ENCODE measurements around the gene SLC2A6.

SLC2A6 gene

DNA sequence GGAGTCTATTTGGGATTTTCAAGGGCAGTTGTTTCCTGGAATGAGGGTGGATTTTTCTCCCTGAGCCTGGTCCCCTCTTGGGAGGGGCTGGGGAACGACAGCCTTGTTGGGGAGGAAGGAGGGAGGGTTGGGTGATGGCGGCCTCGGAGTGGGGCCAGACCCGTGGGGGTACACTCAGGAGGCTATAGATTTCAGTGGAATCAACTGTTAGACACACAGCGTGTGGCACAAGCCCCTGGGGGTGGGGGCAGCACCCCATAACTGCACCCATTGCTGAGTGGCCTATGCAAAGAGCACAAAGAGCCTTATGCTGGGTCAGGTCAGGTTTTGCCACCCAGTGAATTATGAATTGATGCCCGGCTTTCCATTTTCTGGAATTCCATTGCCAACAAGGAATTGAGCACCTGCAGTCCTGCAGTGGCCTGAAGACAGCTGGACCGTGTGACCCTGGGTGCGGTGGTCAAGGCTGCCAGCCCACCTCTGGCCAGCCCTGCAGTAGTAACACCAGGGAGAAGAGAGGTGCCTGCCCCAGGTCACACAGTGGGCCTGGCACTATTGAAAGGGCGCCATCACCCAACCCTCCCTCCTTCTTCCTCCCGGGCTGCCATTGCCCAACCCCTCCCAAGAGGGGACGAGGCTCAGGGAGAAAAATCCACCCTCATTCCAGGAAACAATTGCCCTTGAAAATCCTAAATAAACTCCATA is 37.5 kb upstream of the SLC2A6 start:
- intact Hi-C loops (cut with DNase I): no loop called here
- DNase-seq: peak in 3 of 10 donors; percentile 57 to 69 (median 67)

DNA sequence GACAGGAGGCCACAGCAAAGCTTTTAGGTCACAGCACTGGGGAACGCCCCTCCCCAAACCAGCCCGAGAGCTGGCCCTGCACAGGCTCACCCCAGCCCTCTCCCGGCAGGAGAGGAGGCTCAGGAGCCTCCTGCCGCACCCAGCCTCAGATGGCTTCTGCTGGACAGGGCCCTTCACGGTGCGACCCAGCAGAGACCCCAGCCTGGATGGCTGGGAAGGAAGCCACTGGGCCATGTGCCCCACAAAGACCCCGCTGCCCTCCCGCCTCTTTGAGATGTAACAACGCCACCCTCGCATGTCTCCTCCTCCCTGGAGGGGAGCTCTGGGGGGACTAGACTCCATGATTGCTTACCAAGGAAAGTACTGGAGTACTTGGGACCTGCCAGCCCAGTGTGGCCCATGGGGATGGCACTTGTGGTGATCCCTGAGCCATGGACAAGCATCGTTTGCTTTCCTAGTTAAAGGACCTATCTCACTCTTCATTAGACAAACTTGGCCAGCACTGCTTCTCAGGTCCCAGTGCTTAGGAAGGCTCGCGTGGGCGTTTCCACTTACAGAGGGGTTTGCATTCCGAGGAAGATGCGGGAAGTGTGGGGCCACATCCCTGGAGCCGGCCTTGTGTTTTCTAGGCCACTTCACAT is 36.8 kb upstream of the SLC2A6 start:
- intact Hi-C loops (cut with DNase I): no loop called here
- peak in 3 of 10 donors; percentile 42 to 74 (median 59) for DNase-seq

DNA sequence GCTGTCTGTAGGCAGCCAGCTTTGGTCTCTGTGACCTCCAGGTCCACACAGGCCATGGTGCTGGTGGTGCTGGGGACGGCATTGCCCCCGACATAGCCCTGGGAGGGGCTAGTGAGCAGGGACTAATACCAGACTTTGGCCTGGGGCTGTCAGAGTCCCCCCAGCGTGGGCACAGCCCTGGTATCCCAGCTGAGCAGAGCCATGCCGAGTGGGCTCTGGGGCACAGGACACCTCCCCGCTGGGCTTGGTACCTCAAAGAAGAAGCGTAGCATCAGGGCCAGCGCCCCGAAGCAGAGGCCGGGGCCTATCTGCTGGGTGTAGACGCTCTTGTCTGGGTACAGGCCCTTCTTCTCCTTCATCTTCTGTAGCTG is 36.3 kb upstream of the SLC2A6 start:
- intact Hi-C loops (cut with DNase I): no loop called here
- peak in 3 of 10 donors; percentile 30 to 55 (median 45) for DNase-seq

DNA sequence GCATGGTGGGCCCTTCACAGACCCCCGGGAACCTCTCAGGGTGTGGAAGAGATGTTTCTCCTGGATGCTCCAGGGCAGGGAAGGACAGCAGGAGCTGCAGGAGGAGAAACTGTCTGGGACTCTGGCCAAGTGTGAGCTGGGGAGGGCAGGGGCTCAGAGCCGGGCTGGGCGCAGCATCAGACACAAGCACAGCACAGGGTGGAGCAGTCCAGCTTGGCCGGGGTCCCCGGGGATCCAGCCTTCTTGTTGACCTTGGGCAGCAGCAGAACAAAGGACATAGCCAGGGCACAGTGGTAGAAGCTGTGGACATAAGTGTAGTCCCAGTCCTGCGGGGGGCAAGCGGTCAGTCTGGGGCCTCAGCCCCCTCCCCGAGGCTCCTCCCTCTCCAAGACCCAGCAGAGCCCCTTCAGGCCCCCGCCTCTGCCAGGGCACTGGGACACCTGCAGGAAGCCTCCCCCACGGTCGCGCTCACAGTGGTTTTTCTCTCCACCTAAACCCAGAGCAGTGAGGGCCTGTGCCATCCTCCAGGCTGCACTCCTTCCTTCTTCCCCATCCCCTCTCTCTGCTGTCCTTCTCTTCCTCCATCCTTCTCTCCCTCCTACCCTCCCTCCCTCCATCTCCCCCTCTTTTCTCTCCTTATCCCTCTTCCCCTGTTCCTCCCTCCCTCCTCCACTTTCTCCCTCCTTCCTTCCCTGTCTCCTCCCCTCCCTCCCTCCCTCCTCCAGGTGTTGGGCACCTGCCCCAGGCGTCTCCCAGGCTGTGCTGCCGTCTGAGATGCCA is 35.8 kb upstream of the SLC2A6 start:
- DNase-seq: peak in 9 of 10 donors; percentile 48 to 94 (median 64)
- intact Hi-C loops (cut with DNase I): no loop called here

DNA sequence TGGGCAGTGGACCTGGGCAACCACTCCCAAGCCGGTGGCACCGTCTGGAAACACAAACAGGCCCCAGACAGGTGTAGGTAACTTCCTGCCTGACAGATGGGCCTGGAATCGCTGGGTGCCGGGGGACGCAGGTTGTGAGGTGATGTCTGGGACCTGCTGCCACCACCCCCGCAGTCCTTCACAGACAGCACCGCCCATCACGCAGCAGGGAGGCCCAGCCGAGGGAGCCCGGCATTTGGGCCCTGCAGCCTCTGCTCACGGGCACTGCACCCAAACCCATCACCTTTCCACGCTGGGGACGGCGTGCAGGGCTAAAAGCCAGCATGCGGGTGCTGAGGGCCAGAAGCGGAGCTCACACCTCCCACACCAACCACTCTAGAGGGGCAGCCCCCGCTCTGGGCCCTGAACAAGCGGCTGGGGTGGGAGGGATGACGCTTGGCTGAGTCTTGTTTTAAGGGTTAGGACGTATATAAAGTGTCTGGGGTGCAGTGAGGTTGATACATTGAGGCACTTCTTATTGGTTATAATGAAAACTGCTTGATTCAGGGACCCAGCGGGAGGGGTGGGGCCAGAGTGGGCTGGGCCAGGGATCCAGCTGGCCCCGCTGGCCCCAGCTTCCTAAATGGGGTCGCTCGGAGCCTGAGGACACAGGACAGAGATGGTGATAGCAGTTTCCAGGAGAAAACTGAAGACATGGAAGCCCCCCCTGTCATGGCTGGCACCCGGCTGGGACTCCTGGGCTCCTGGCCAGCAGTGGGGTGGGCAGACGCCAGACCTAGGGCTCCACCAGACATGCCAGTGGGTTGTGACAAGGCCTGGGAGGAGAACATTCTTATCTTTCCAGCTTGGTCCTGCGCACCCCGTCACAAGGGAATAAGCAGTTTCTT is 34.6 kb upstream of the SLC2A6 start:
- intact Hi-C loops (cut with DNase I): no loop called here
- peak in 3 of 10 donors; percentile 70 to 84 (median 73) for DNase-seq

DNA sequence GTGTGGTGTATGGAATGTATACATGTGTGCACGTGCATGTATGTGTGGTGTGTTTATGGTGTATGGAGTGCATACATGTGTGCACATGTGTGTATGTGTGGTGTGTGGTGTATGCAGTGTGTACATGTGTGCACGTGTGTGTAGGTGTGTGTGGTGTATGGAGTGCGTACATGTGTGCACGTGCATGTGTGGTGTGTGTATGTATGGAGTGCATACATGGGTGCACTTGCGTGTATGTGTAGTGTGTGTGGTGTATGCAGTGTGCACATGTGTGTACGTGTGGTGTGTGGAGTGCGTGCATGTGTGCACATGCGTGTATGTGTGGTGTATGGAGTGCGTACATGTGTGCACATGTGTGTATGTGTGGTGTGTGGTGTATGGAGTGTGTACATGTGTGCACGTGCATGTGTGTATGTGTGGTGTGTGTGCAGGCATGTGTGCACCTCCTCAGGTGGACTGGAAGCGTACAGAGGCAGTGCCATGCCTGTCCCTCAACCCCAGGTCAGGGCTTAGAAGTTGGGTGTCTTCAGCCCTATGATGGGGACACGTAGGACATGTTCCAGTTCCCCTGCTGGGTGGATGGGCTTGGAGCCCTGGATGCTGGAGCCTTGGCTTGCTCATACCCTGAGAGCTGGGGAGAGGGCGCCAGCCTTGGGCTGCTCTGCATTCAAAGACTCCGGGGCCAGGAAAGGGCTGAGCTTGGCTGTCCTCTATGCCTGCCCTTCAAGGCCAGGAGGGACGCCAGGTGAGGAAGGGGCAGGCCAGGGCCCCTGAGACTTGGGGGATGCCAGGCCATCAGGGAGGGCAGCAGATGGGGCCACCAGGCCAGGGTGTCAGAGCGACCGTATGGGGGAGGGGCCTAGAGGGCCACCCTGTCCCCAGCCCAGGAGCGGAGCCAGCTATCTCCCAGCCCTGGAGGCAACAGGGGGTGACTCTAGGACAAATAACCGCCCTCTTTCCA is 33.6 kb upstream of the SLC2A6 start:
- peak in 3 of 10 donors; percentile 59 to 81 (median 72) for DNase-seq

DNA sequence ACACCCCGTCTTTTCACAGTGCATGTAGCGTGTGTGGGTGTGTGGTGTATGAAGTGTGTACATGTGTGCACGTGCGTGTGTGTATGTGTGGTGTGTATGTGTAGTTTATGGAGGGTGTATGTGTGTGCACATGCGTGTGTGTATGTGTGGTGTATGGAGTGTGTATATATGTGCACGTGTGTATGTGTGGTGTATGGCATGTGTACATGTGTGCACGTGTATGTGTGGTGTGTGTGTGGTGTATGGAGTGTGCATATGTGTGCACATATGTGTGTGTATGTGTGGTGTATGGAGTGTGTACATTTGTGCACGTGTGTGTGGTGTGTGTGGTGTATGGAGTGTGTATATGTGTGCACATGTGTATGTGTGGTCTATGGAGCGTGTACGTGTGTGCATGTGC is 32.7 kb upstream of the SLC2A6 start:
- DNase-seq: peak in 2 of 10 donors; percentile 5 to 12

More for the DNA sequence above, 33.6 kb upstream of the SLC2A6 start:
- intact Hi-C loops (cut with DNase I): no loop called here

DNA sequence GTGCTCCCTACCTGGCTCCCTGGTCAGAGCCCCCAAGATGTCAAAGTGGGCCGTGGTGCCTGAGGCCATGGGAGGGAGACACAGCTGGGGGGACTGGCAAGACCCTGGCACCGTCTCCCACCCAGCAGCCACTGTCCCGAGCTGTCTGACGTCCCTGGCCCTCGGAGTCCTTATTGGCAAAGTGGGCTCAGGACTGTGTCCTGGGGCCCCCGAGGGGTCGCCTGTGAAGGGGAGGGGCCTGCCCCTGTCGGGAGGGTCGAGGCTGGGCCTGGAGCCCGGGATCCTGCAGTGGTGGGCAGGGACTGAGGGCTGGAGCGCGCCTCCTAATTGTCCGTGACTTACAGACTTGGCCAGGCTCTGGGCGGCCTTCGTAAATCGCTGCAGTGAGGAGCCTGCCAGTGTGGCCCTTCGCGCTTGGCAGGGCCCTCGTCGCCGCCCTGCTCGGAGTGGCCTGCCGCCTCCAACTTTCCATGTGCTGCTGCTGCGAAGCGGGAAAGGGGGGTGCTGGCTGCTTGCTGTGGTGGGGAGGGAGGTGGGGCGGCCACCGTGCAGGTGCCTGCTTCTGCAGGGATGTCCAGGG is 32.1 kb upstream of the SLC2A6 start:
- DNase-seq: peak in 3 of 10 donors; percentile 72 to 82 (median 74)

More for the DNA sequence above, 32.7 kb upstream of the SLC2A6 start:
- intact Hi-C loops (cut with DNase I): no loop called here

DNA sequence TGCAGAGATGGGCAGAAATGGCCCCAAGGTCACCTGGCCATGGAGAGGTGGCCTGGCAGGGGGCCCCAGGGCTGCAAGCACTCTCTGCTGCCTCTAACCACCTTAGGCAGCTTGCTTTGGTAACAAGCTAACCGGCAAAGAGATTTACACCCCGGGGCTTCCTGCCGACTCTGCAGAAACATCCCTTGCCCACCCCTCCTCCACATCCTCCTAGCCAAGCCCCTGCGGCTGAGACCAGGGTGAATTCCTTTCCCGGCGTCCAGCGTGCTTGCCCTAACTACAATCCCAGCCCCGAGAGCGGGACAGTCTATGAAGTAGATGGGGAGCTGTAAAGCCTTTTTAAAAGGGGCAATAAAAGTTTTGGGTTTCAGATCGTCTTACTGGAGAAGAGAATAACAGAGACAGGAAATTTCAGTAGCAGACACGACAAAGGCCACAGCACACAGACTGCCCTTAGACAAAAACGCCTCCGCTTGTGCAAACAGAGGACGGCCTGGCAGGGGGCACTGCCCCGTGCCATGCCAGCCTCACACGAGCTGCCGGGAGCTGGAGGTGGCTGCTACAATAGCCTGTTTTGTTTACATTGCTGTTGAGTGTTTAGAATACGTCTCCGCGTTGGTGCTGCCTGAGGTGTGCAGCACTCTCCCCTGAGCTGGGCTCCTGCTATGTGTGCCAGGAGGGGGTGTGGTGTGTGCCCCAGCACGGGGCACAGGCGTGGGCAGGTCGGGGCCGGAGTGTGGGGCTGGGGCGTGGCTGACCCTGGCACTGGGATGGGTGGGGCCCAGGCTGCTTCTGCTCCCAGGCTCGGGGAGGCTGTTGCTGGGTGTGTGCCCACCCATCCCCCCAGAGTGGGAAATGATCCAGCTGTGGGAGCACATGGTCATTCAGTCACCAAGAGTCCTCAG is 30.5 kb upstream of the SLC2A6 start:
- intact Hi-C loops (cut with DNase I): no loop called here
- peak in 5 of 10 donors; percentile 55 to 89 (median 64) for DNase-seq

More for the DNA sequence above, 32.1 kb upstream of the SLC2A6 start:
- intact Hi-C loops (cut with DNase I): no loop called here

DNA sequence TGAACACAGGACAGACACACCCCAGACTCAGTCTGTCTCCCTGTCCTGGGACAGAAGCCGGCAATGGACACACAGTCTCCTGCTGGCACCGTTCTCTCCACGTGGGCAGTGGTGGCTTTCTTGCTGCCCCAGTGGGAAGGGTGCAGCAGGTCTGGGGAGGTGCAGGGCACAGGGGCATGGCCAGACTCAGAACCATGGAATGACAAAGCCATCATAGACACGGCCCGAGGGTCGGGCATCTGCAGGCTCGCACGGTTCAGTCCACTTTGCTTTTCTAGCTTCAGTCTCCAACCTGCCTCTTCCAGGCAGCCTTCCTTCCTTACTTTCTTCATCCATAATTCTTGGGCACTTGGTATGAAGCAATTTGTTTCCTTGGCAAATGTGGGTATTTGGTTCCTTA is 29.1 kb upstream of the SLC2A6 start:
- peak in 3 of 10 donors; percentile 20 to 76 (median 50) for DNase-seq
- intact Hi-C loops (cut with DNase I): no loop called here

DNA sequence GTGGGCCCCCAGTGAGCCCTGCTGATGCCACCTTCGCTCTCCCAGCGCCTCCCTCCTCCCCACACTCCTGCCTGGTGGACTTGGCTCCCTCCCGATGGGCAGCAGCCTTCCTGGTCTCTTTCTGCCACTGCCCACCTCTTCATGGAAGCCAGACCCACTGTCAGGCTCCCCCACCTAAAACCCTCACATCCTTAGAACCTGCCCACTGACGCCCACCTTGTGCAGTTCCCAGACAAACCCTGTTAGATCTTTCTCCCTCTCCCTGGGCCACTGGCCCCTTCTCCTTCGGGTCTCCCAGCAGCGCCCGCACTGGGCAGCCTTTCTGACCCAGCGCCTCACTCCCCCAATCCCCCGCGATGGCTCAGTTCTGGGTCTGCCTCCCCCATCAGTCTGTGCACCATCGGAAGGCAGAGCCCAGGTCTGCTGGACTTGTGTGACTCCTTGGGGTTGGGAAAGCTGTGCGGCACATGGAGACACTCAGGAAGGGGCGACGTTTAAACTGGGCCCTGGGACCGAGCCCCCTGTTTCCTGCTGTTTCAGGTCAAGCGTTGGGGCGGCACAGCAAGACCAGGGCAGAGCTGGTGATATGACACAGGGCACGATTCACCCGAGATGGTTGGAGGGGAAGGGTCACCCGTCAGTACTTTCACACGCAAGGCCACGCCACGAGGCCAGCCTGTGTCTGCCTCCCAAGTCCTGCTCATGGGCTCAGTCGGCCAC is 28.5 kb upstream of the SLC2A6 start:
- intact Hi-C loops (cut with DNase I): no loop called here
- peak in 3 of 10 donors; percentile 53 to 74 (median 62) for DNase-seq

DNA sequence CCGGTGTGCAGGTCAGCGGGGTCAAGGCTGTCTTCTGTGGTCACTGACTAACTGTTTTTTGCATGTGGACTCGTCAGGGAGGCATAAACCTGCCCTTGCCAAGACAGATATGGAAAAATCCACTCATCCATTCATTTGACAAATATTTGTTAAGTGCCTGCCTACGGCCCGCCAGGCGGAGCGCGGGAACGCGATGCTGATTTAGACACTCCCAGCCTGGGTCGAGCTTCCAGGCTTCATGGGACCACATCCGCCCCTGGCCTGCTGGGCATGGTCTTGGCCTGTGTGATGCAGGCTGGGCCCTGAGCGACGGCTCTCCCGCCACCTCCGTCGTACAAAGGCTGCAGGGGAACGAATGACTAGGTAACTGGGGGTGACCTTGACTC is 27.7 kb upstream of the SLC2A6 start:
- DNase-seq: peak in 3 of 10 donors; percentile 64 to 69 (median 67)
- intact Hi-C loops (cut with DNase I): no loop called here

DNA sequence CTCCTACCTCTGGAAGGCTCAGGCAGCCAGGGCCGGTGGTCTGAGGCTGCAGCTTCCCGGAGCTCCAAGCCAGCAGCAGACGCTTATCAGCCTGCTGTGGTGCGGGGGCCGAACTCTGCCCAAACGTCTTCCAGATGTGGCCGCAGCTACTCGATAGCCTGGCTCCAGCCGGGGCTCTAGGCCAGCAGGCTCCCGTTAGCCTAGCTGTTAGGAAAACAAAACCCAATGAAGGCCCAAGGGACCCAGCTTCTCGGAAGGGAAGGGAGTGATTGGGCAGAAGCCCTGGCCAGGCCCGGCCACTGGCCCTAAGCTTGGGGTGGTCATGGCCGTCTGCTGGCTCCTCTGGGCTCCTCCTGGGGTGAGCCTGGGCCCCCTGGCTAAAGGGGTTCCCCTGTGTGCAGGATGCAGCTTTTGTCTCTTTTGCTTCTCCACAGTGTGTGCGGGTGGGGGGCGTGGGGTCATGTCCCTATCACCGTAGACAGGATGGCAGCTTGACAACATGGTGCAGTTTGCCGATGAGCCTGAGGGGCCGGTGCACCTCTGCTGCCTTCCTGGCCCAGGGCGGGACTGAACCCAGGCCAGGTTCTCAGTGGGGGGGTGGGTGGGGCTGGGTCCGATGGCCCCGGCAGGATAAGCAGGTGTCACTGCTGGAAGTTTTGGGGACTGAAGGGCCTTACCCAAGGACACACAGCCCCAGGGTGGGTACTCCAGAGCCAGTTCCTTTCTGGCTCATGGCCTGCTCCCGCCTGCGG is 27.2 kb upstream of the SLC2A6 start:
- DNase-seq: peak in 4 of 10 donors; percentile 3 to 67 (median 53)
- intact Hi-C loops (cut with DNase I): no loop called here

DNA sequence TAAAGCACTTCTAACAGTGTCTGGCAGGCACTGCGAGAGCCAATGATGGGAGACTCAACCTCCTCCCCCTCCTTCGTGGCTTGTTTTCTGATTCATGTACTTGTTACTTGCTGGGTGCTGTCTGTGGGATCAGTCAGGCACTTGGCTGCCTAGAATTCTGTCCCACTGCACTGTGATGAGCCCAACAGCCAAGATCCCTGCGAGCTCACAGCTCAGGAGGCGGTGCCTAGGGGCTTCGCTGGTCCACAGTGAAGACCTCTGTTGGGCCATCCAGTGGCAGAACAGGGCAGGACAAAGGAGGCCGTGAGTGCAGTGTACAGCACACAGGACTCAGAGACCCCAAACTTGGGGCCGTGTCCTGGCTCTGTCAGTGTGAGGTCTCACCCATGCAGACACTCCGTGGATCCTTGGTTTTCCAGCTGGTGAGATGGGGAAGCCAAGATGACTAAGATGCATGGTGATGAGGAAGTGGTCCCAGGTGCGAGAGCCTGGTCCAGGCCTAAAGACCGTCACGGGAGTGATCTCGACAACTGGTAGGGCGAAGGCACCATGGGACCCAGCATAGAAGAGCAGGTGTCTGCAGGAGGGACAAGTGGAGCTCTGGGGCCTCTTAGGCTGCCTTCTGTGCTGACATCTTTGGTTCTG is 26.4 kb upstream of the SLC2A6 start:
- DNase-seq: peak in 3 of 10 donors; percentile 12 to 31 (median 20)
- intact Hi-C loops (cut with DNase I): no loop called here

DNA sequence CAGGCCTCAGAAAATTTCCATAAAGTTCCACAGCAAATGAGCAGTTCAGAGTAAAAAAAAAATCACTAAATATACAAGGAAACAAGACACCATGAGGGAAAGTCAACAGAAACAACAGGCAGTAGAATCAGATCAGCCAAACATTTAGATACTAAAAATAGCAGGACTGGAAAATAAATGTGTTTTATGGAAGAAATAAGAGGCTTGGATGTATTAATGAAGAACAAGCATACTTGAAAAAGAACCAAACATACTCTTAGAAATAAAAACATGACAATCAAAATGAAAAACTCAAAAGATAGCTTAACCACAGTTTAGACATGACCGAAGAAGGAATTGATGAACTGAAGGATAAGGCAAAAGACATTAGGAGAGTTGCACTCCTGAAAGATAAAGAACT is 23.2 kb upstream of the SLC2A6 start:
- no peak for DNase-seq

DNA sequence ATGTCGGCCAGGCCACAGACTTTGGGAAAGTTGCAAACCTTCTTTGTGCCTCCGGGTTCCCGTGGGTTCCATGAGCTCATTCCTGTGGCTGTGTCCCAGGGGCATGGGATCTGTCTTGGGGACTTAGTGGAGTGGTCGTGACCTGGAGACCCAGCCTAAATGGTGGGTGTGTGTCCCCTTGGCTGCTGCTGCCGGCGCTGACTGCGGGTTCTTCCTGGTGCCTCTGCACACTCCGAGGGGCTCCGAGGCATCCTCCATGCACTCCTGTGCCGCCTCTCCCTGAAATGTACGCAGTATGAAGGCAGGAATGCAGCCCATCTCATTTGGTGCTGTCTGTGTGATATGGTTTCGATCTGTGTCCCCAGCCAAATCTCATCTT is 21.0 kb upstream of the SLC2A6 start:
- intact Hi-C loops (cut with DNase I): no loop called here
- peak in 2 of 10 donors; percentile 58 to 72 for DNase-seq

More for the DNA sequence above, 23.2 kb upstream of the SLC2A6 start:
- intact Hi-C loops (cut with DNase I): no loop called here

All from posterior cingulate gyrus (tissue), 11 donors.